CD4-positive, alpha-beta memory T cell (primary cell): Measurements from ENCODE around the gene MDM1. TPM values are rescaled to one million over a fixed set of nuclear protein-coding genes. Genes with fewer than 3 reads are reported as not detected.
A peak's percentile ranks its signal among the peaks of the same experiment; 100 is the strongest.

Experiments
- CTCF ChIA-PET: fragments of 350-600 bp; sonication (Branson Sonifier 250); formaldehyde crosslinking; loops from one replicate; lab custom pipeline; 2021; ENCODE audit warnings: inconsistent platforms; ENCODE audit not compliant: partially characterized antibody; lab: Charles Lee
- POLR2A ChIA-PET: fragments of 350-600 bp; sonication (Branson Sonifier 250); formaldehyde crosslinking; loops from one replicate; lab custom pipeline; 2021; ENCODE audit not compliant: partially characterized antibody; lab: Charles Lee
- DNase-seq, 5 donors: peaks; one replicate each; pipeline versions ENCODE4 v3.0.0 to v3.0.0-alpha.2; 2020 to 2022; ENCODE audit warnings: mixed read lengths in 1 of 5
- H3K27ac ChIP-seq: one replicate; pipeline ENCODE4 v1.7.0; 2013; ENCODE audit warnings: low read depth, low read length
- H3K27me3 ChIP-seq: 2 replicates; pipeline ENCODE4 v1.7.0; 2013; ENCODE audit warnings: mild to moderate bottlenecking, low read length, moderate library complexity; ENCODE audit not compliant: insufficient read depth
- H3K36me3 ChIP-seq: 2 replicates; pipeline ENCODE4 v1.7.0; 2013; ENCODE audit warnings: mild to moderate bottlenecking, low read length, moderate library complexity; ENCODE audit not compliant: insufficient read depth
- H3K4me1 ChIP-seq: 2 replicates; pipeline ENCODE4 v1.7.0; 2013; ENCODE audit warnings: mild to moderate bottlenecking, low read length, moderate library complexity; ENCODE audit not compliant: insufficient read depth
- H3K4me3 ChIP-seq, 2 donors: one replicate each; pipeline ENCODE4 v1.7.0; 2013; ENCODE audit warnings: low read length in 2 of 2, mild to moderate bottlenecking in 1 of 2
- H3K9me3 ChIP-seq, 2 donors: one replicate each; pipeline ENCODE4 v1.7.0; 2013; ENCODE audit warnings: low read length in 2 of 2, control low read depth in 1 of 2; ENCODE audit not compliant: control insufficient read depth in 1 of 2
- H3K27ac Mint-ChIP-seq, 7 donors: one replicate each; pipeline ENCODE4 v1.8.0; 2020 to 2021; ENCODE audit warnings: mixed read lengths in 7 of 7, mild to moderate bottlenecking in 6 of 7, inconsistent platforms in 3 of 7, moderate library complexity in 3 of 7
- H3K27me3 Mint-ChIP-seq, 2 donors: one replicate each; pipeline ENCODE4 v1.8.0; 2020 to 2021; ENCODE audit warnings: mixed read lengths in 2 of 2
- H3K36me3 Mint-ChIP-seq, 2 donors: one replicate each; pipeline ENCODE4 v1.8.0; 2020 to 2021; ENCODE audit warnings: mixed read lengths in 2 of 2, inconsistent platforms in 1 of 2, mild to moderate bottlenecking in 1 of 2
- H3K4me1 Mint-ChIP-seq, 4 donors: one replicate each; pipeline ENCODE4 v1.8.0; 2020 to 2021; ENCODE audit warnings: mixed read lengths in 4 of 4, mild to moderate bottlenecking in 1 of 4
- H3K4me3 Mint-ChIP-seq, 8 donors: one replicate each; pipeline ENCODE4 v1.8.0; 2020 to 2021; ENCODE audit warnings: mixed read lengths in 8 of 8, mild to moderate bottlenecking in 7 of 8, moderate library complexity in 6 of 8, inconsistent platforms in 3 of 8
- H3K9me3 Mint-ChIP-seq, 8 donors: one replicate each; pipeline ENCODE4 v1.8.0; 2020 to 2021; ENCODE audit warnings: mixed read lengths in 8 of 8, mild to moderate bottlenecking in 5 of 8, inconsistent platforms in 3 of 8, moderate library complexity in 1 of 8
- intact Hi-C: fragments of 100-400 bp; cut with micrococcal nuclease; formaldehyde crosslinking; loops from one replicate; pipeline ENCODE4 v1.15.1; 2023
- polyA plus RNA-seq, 2 donors: library from polyadenylated mRNA; unstranded; fragments of 300-500 nt; fragmentation: Illumina TruSeq; gene quantifications; one replicate each; pipeline ENCODE4 v1.2.3, GENCODE V29; 2021
- total RNA-seq, 2 experiments: library from RNA; stranded (reverse); gene quantifications; one replicate each; pipeline ENCODE4 v1.2.3, GENCODE V29; 2021

The MDM1 gene
- total and polyA plus RNA-seq, 4 experiments from 2014 or later: 11.7 to 29.4 (median 20.0) TPM

GRCh38 chr12:68375756-68376695 is 43.9 kb upstream of the MDM1 start:
- Histone ChIP-seq H3K27me3 (no peaks in the 10 kb centered on the region), H3K4me1 (peaks cover 32% of the 10 kb centered on the region), H3K36me3 (no peaks in the 10 kb centered on the region), H3K4me3 (no peak overlapping the region), H3K9me3 (no peaks in the 10 kb centered on the region), H3K27ac (no peak overlapping the region)
- DNase-seq: no peak
- Mint-ChIP-seq H3K27me3 (no peaks in the 10 kb centered on the region), H3K36me3 (no peaks in the 10 kb centered on the region), H3K4me1 (peaks cover 19 to 52% (median 29%) of the 10 kb centered on the region in 4 donors), H3K4me3 (peak overlapping the region in 3 of 8 donors; percentile 23 to 63 (median 34)), H3K9me3 (peaks cover 0 to 2% (median 0%) of the 10 kb centered on the region in 8 donors), H3K27ac (peak overlapping the region in 6 of 7 donors; percentile 1 to 90 (median 60))
- CTCF ChIA-PET: interaction anchor here (1.8 kb wide), 1 partner anchor 11 kb away, joined by 5 read pairs; no protein-coding TSS in a partner anchor
- intact Hi-C loops: loop anchor here (2.0 kb wide), 1 partner anchor 43 kb away; the partner anchor contains the start of gene MDM1
- POLR2A ChIA-PET: interaction anchor here (2.5 kb wide), 2 partner anchors 8 to 11 kb away, joined by 14 to 32 read pairs; no protein-coding TSS in a partner anchor

GRCh38 chr12:68374307-68374982 is 42.3 kb upstream of the MDM1 start:
- peak overlapping the region; percentile 24 for H3K27ac ChIP-seq
- Mint-ChIP-seq H3K27ac (peak overlapping the region; percentile 72 to 90 (median 85)), H3K27me3 (no peaks in the 10 kb centered on the region), H3K36me3 (no peaks in the 10 kb centered on the region), H3K4me3 (peak overlapping the region in 6 of 8 donors; percentile 47 to 77 (median 68)), H3K9me3 (peaks cover 0 to 2% (median 0%) of the 10 kb centered on the region in 8 donors), H3K4me1 (peaks cover 20 to 60% (median 31%) of the 10 kb centered on the region in 4 donors)
- H3K4me1 ChIP-seq: peaks cover 39% of the 10 kb centered on the region
- intact Hi-C loops: loop anchor here (1.0 to 5.0 kb wide), 3 partner anchors 9 to 78 kb away; partner anchors contain the start of gene MDM1
- ChIA-PET CTCF (interaction anchor here (0.9 to 1.6 kb wide), 5 partner anchors 9 to 338 kb away, joined by 3 to 8 read pairs (median 4); no protein-coding TSS in a partner anchor), POLR2A (interaction anchor here (0.6 to 2.5 kb wide), 13 partner anchors 9 to 434 kb away, joined by 3 to 32 read pairs (median 5); partner anchors contain the start of genes MDM2 and RAP1B)
- peak; percentile 43 to 81 (median 64) for DNase-seq
- no peaks in the 10 kb centered on the region for H3K27me3 ChIP-seq
- no peaks in the 10 kb centered on the region for H3K9me3 ChIP-seq
- no peaks in the 10 kb centered on the region for H3K36me3 ChIP-seq
- H3K4me3 ChIP-seq: peak overlapping the region in 1 of 2 donors; percentile 4

- Mint-ChIP-seq H3K9me3 (peaks cover 0 to 2% (median 0%) of the 10 kb centered on the region in 8 donors), H3K27ac (peak overlapping the region in 2 of 7 donors; percentile 37 to 82), H3K4me3 (no peak overlapping the region), H3K27me3 (no peaks in the 10 kb centered on the region), H3K4me1 (peaks cover 44 to 86% (median 54%) of the 10 kb centered on the region in 4 donors), H3K36me3 (no peaks in the 10 kb centered on the region)
- no peaks in the 10 kb centered on the region for H3K9me3 ChIP-seq
- H3K4me3 ChIP-seq: no peak overlapping the region
- ChIA-PET POLR2A (no interaction called here), CTCF (no interaction called here)
- no peaks in the 10 kb centered on the region for H3K36me3 ChIP-seq
- H3K27ac ChIP-seq: no peak overlapping the region
- intact Hi-C loops: loop anchor here (5.0 kb wide), 1 partner anchor 82 kb away; no protein-coding TSS in a partner anchor
- no peak for DNase-seq
- peaks cover 67% of the 10 kb centered on the region for H3K4me1 ChIP-seq
- H3K27me3 ChIP-seq: no peaks in the 10 kb centered on the region
These were observed 38.5 kb upstream of the MDM1 start for GRCh38 chr12:68370667-68371066.

- H3K27ac ChIP-seq: no peak overlapping the region
- Mint-ChIP-seq H3K4me1 (peaks cover 48 to 88% (median 58%) of the 10 kb centered on the region in 4 donors), H3K27me3 (no peaks in the 10 kb centered on the region), H3K36me3 (no peaks in the 10 kb centered on the region), H3K4me3 (no peak overlapping the region), H3K27ac (peak overlapping the region in 1 of 7 donors; percentile 75), H3K9me3 (peaks cover 0 to 2% (median 0%) of the 10 kb centered on the region in 8 donors)
- peaks cover 67% of the 10 kb centered on the region for H3K4me1 ChIP-seq
- no peak overlapping the region for H3K4me3 ChIP-seq
- H3K36me3 ChIP-seq: no peaks in the 10 kb centered on the region
- no peak for DNase-seq
- intact Hi-C loops: loop anchor here (5.0 kb wide), 1 partner anchor 82 kb away; no protein-coding TSS in a partner anchor
- no peaks in the 10 kb centered on the region for H3K27me3 ChIP-seq
- no peaks in the 10 kb centered on the region for H3K9me3 ChIP-seq
- ChIA-PET POLR2A (no interaction called here), CTCF (no interaction called here)
These were observed 37.9 kb upstream of the MDM1 start for GRCh38 chr12:68370006-68370590.

GRCh38 chr12:68368327-68368726 is 36.2 kb upstream of the MDM1 start:
- Histone ChIP-seq H3K36me3 (no peaks in the 10 kb centered on the region), H3K27ac (no peak overlapping the region), H3K4me3 (no peak overlapping the region), H3K9me3 (no peaks in the 10 kb centered on the region), H3K27me3 (no peaks in the 10 kb centered on the region), H3K4me1 (peaks cover 67% of the 10 kb centered on the region)
- intact Hi-C loops: loop anchor here (5.0 kb wide), 1 partner anchor 169 kb away; no protein-coding TSS in a partner anchor
- Mint-ChIP-seq H3K4me3 (peak overlapping the region in 4 of 8 donors; percentile 25 to 60 (median 40)), H3K27me3 (no peaks in the 10 kb centered on the region), H3K27ac (peak overlapping the region; percentile 9 to 82 (median 58)), H3K36me3 (no peaks in the 10 kb centered on the region), H3K4me1 (peaks cover 54 to 89% (median 62%) of the 10 kb centered on the region in 4 donors), H3K9me3 (peaks cover 0 to 2% (median 0%) of the 10 kb centered on the region in 8 donors)
- no peak for DNase-seq
- ChIA-PET POLR2A (no interaction called here), CTCF (no interaction called here)

GRCh38 chr12:68367903-68368302 is 35.7 kb upstream of the MDM1 start:
- no peak overlapping the region for H3K4me3 ChIP-seq
- DNase-seq: peak in 4 of 5 donors; percentile 34 to 53 (median 42)

More at GRCh38 chr12:68367903-68368302, 35.7 kb upstream of the MDM1 start:
- peak overlapping the region; percentile 9 to 85 (median 70) for H3K27ac Mint-ChIP-seq
- no peaks in the 10 kb centered on the region for H3K36me3 ChIP-seq
- no peaks in the 10 kb centered on the region for H3K27me3 ChIP-seq
- H3K4me3 Mint-ChIP-seq: peak overlapping the region in 4 of 8 donors; percentile 25 to 60 (median 40)
- H3K27me3 Mint-ChIP-seq: no peaks in the 10 kb centered on the region
- no peak overlapping the region for H3K27ac ChIP-seq
- ChIA-PET CTCF (no interaction called here), POLR2A (no interaction called here)
- H3K4me1 Mint-ChIP-seq: peaks cover 54 to 88% (median 61%) of the 10 kb centered on the region in 4 donors
- no peaks in the 10 kb centered on the region for H3K9me3 Mint-ChIP-seq
- H3K9me3 ChIP-seq: no peaks in the 10 kb centered on the region
- H3K4me1 ChIP-seq: peaks cover 66% of the 10 kb centered on the region
- H3K36me3 Mint-ChIP-seq: no peaks in the 10 kb centered on the region
- intact Hi-C loops: loop anchor here (5.0 kb wide), 1 partner anchor 169 kb away; no protein-coding TSS in a partner anchor
